ENCODE results near the gene ABLIM2. TPM values are rescaled to one million over a fixed set of nuclear protein-coding genes. Genes with fewer than 3 reads are reported as not detected.

Gene ABLIM2
- total RNA-seq, 1 experiment from 2014 or later = 2.7 TPM

- BruUV-seq (replicated peaks) = no TSS peak
Measured at GRCh38 chr4:8143392-8144140, 15.0 kb downstream of the ABLIM2 start.

GRCh38 chr4:8142556-8142955, 16.1 kb downstream of the ABLIM2 start:
- Histone ChIP-seq H3K9me3 (ENCODE audit: low read depth, low read length, poor library complexity, severe bottlenecking) (no peaks in the 10 kb centered on the region), H3K4me1 (ENCODE audit: insufficient read depth, low read length, poor library complexity, severe bottlenecking) (peaks cover 11% of the 10 kb centered on the region), H3K4me3 (ENCODE audit: low read depth, low read length, poor library complexity, severe bottlenecking) (no peak overlapping the region), H3K27me3 (replicated peaks; ENCODE audit: insufficient read depth, low read depth, low read length, poor library complexity) (no peaks in the 10 kb centered on the region), H3K27ac (ENCODE audit: low read depth, low read length, poor library complexity, severe bottlenecking) (no peak overlapping the region), H3K36me3 (ENCODE audit: insufficient read depth, low read length, poor library complexity, severe bottlenecking) (no peaks in the 10 kb centered on the region)
- no peak for TF ChIP-seq EZH2 (IDR thresholded peaks at IDR 0.05; ENCODE audit: borderline replicate concordance, low read depth, low read length, poor library complexity, severe bottlenecking)
- TF ChIP-seq CTCF (conservative IDR thresholded peaks at IDR 0.05; ENCODE audit: low read depth, low read length) = no peak
- POLR2A ChIA-PET (ENCODE audit: low non-redundant PET) = no interaction called here
- intact Hi-C loops (cut with micrococcal nuclease; ENCODE audit: unreplicated experiment) = no loop called here
- CTCF ChIA-PET = no interaction called here
- DNase-seq (ENCODE audit: low spot score) = no peak
- BruUV-seq (replicated peaks) = no TSS peak

More at GRCh38 chr4:8143392-8144140, 15.0 kb downstream of the ABLIM2 start:
- no peaks in the 10 kb centered on the region for H3K27me3 ChIP-seq (replicated peaks; ENCODE audit: insufficient read depth, low read depth, low read length, poor library complexity)
- intact Hi-C loops (cut with micrococcal nuclease; ENCODE audit: unreplicated experiment) = no loop called here
- TF ChIP-seq CTCF (conservative IDR thresholded peaks at IDR 0.05; ENCODE audit: low read depth, low read length) (no peak), EZH2 (IDR thresholded peaks at IDR 0.05; ENCODE audit: borderline replicate concordance, low read depth, low read length, poor library complexity, severe bottlenecking) (no peak)
- H3K4me3 ChIP-seq (ENCODE audit: low read depth, low read length, poor library complexity, severe bottlenecking) = no peak overlapping the region
- POLR2A ChIA-PET (ENCODE audit: low non-redundant PET) = no interaction called here
- peaks cover 11% of the 10 kb centered on the region for H3K4me1 ChIP-seq (ENCODE audit: insufficient read depth, low read length, poor library complexity, severe bottlenecking)
- CTCF ChIA-PET = no interaction called here
- H3K27ac ChIP-seq (ENCODE audit: low read depth, low read length, poor library complexity, severe bottlenecking) = no peak overlapping the region
- H3K9me3 ChIP-seq (ENCODE audit: low read depth, low read length, poor library complexity, severe bottlenecking) = no peaks in the 10 kb centered on the region
- no peaks in the 10 kb centered on the region for H3K36me3 ChIP-seq (ENCODE audit: insufficient read depth, low read length, poor library complexity, severe bottlenecking)
- DNase-seq (ENCODE audit: low spot score) = no peak

- Histone ChIP-seq H3K9me3 (ENCODE audit: low read depth, low read length, poor library complexity, severe bottlenecking) (no peaks in the 10 kb centered on the region), H3K27ac (ENCODE audit: low read depth, low read length, poor library complexity, severe bottlenecking) (no peak overlapping the region), H3K36me3 (ENCODE audit: insufficient read depth, low read length, poor library complexity, severe bottlenecking) (no peaks in the 10 kb centered on the region), H3K4me1 (ENCODE audit: insufficient read depth, low read length, poor library complexity, severe bottlenecking) (peaks cover 11% of the 10 kb centered on the region), H3K4me3 (ENCODE audit: low read depth, low read length, poor library complexity, severe bottlenecking) (no peak overlapping the region), H3K27me3 (replicated peaks; ENCODE audit: insufficient read depth, low read depth, low read length, poor library complexity) (no peaks in the 10 kb centered on the region)
- intact Hi-C loops (cut with micrococcal nuclease; ENCODE audit: unreplicated experiment) = no loop called here
- POLR2A ChIA-PET (ENCODE audit: low non-redundant PET) = no interaction called here
- BruUV-seq (replicated peaks) = no TSS peak
- TF ChIP-seq EZH2 (IDR thresholded peaks at IDR 0.05; ENCODE audit: borderline replicate concordance, low read depth, low read length, poor library complexity, severe bottlenecking) (no peak), CTCF (conservative IDR thresholded peaks at IDR 0.05; ENCODE audit: low read depth, low read length) (no peak)
- CTCF ChIA-PET = no interaction called here
- DNase-seq (ENCODE audit: low spot score) = no peak
Measured at GRCh38 chr4:8141935-8142334, 16.7 kb downstream of the ABLIM2 start.
